ENCODE measurements around the gene ST3GAL3.

- no peak for TF ChIP-seq POLR2A (IDR thresholded peaks at IDR 0.05)
- TF ChIP-seq CTCF (IDR thresholded peaks at IDR 0.05): no peak
Measured at GRCh38 chr1:43743206-43743605, 35.9 kb downstream of the ST3GAL3 start.

All from right lobe of liver (tissue), 4 donors.